Kidney (tissue), 14 donors: ENCODE results near the gene CALY. TPM values are rescaled to one million over a fixed set of nuclear protein-coding genes. Genes with fewer than 3 reads are reported as not detected.

Experiments used
- DNase-seq, 5 donors: peaks; one replicate each; pipeline ENCODE4 v3.0.0-alpha.2; 2013 to 2020
- FAIRE-seq: peaks from 2 replicates; lab custom pipeline; 2012; peaks lifted over from hg19 to GRCh38; lab: Jason Lieb, UNC
- H3K27ac ChIP-seq, 2 donors: one replicate each; pipeline ENCODE4 v1.7.0; 2013; ENCODE audit warnings: low read depth in 2 of 2, low read length in 2 of 2, inconsistent platforms in 1 of 2
- H3K27me3 ChIP-seq: one replicate; pipeline ENCODE4 v1.7.1; 2013; ENCODE audit warnings: low read length, inconsistent platforms; ENCODE audit not compliant: control insufficient read depth, insufficient read depth
- H3K36me3 ChIP-seq, 3 donors: one replicate each; pipeline versions ENCODE4 v1.7.0 to v1.7.1; 2013; ENCODE audit warnings: low read length in 3 of 3, control low read depth in 1 of 3, inconsistent platforms in 1 of 3; ENCODE audit not compliant: insufficient read depth in 3 of 3, control insufficient read depth in 2 of 3
- H3K4me1 ChIP-seq, 3 donors: one replicate each; pipeline versions ENCODE4 v1.7.0 to v1.7.1; 2013; ENCODE audit warnings: low read length in 3 of 3, inconsistent platforms in 1 of 3, low read depth in 1 of 3; ENCODE audit not compliant: control insufficient read depth in 2 of 3, insufficient read depth in 2 of 3
- H3K4me3 ChIP-seq, 3 donors: one replicate each; pipeline versions ENCODE4 v1.7.0 to v1.8.1; 2013; ENCODE audit warnings: low read length in 3 of 3, control low read depth in 1 of 3, inconsistent platforms in 1 of 3
- H3K9ac ChIP-seq, 3 donors: one replicate each; pipeline versions ENCODE4 v1.7.0 to v1.7.1; 2013; ENCODE audit warnings: low read length in 3 of 3, control low read depth in 1 of 3, inconsistent platforms in 1 of 3
- H3K9me3 ChIP-seq, 3 donors: one replicate each; pipeline versions ENCODE4 v1.7.0 to v1.7.1; 2013; ENCODE audit warnings: low read length in 3 of 3, control low read depth in 1 of 3, inconsistent platforms in 1 of 3; ENCODE audit not compliant: control insufficient read depth in 2 of 3, insufficient read depth in 1 of 3
- intact Hi-C: fragments of 100-400 bp; cut with DNase I; formaldehyde crosslinking; loops from one replicate; pipeline ENCODE4 v1.11.1; 2022
- polyA plus RNA-seq: library from polyadenylated mRNA; stranded (reverse); fragments of 350-450 nt; fragmentation: Illumina TruSeq; extraction: RNeasy Lipid Tissue Mini Kit (QIAGEN cat#74804); gene quantifications from one replicate; pipeline ENCODE4 v1.2.3, GENCODE V29; 2014; ENCODE audit warnings: low read depth, low replicate concordance; ENCODE audit not compliant: insufficient read depth
- total RNA-seq: library from RNA; stranded (reverse); fragmentation: NEBNext Ultra II Directional; extraction: Animal tissue kit (Norgen Biotek cat#: 25700); gene quantifications from one replicate; pipeline ENCODE4 v1.2.1, GENCODE V29; 2021
- TF ChIP-seq, protein P1 (sequence below): IDR thresholded peaks from 3 replicates; pipeline ENCODE4 v1.5.1; 2012; ENCODE audit warnings: mild to moderate bottlenecking, moderate library complexity, borderline replicate concordance; ENCODE audit not compliant: insufficient read depth; ENCODE audit errors: extremely low read depth
- donor health status: control.
- donor health status: control.
- donor health status: control.
- donor health status: control.
- donor health status: control.
- donor health status: DM: yes; HTN: yes; CAD: no.
- donor health status: Normal renal cell carcinoma (clear cell type).

Gene CALY
- total and polyA plus RNA-seq, 2 donors from 2014 or later, result 0.41 to 0.54 TPM

- intact Hi-C loops, result no loop called here
- no peak for FAIRE-seq
- H3K27me3 ChIP-seq, result no peaks in the 10 kb centered on the region
- H3K4me1 ChIP-seq, result no peaks in the 10 kb centered on the region
- peaks cover 0 to 29% (median 20%) of the 10 kb centered on the region in 3 donors for H3K36me3 ChIP-seq
- DNase-seq, result no peak
- no peak overlapping the region for H3K4me3 ChIP-seq
- TF ChIP-seq, protein P1, sequence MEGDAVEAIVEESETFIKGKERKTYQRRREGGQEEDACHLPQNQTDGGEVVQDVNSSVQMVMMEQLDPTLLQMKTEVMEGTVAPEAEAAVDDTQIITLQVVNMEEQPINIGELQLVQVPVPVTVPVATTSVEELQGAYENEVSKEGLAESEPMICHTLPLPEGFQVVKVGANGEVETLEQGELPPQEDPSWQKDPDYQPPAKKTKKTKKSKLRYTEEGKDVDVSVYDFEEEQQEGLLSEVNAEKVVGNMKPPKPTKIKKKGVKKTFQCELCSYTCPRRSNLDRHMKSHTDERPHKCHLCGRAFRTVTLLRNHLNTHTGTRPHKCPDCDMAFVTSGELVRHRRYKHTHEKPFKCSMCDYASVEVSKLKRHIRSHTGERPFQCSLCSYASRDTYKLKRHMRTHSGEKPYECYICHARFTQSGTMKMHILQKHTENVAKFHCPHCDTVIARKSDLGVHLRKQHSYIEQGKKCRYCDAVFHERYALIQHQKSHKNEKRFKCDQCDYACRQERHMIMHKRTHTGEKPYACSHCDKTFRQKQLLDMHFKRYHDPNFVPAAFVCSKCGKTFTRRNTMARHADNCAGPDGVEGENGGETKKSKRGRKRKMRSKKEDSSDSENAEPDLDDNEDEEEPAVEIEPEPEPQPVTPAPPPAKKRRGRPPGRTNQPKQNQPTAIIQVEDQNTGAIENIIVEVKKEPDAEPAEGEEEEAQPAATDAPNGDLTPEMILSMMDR, result no peak
- H3K9me3 ChIP-seq, result no peaks in the 10 kb centered on the region
- no peak overlapping the region for H3K9ac ChIP-seq
- no peak overlapping the region for H3K27ac ChIP-seq
Measured at GRCh38 chr10:133279326-133280226, 57.1 kb downstream of the CALY start.

DNA sequence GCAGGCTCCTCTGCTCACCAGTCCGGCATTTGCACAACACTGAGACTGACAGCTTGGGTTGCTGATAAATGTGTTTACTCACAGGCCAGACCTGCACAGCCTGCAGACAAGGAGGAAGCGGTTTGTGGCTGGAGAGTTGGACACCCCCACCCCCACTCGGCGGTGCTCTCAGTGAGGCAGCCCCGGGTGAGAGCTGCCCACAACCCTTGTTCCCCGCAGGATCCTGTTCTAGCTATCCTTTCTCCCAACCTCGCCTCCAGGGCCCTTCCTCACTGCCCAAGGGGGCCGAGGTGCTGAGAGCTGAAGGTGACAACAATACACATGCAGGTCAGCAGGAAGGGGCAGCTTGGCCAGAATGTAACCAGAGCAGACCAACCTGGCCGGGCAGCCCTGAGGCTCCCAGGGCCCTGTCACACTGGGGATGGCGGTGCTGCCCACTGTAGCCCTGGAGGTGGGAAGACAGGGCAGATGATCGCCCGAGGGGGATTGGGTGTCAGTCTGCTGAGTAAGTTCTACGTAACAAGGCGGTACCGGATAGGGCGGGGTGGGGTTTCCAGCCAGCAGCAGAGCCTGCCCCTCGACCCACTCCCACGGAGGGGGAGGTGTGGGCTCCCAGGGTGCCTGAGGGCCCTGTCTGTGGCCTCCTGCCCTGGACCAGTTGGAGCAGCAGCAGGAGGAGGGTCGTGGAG, 58.0 kb downstream of the CALY start:
- no peaks in the 10 kb centered on the region for H3K27me3 ChIP-seq
- peaks cover 0 to 26% (median 16%) of the 10 kb centered on the region in 3 donors for H3K36me3 ChIP-seq
- no peaks in the 10 kb centered on the region for H3K9me3 ChIP-seq
- FAIRE-seq, result no peak
- TF ChIP-seq, protein P1, result no peak
- DNase-seq, result peak in 4 of 5 donors; percentile 63 to 81 (median 72)
- H3K9ac ChIP-seq, result no peak overlapping the region
- H3K4me3 ChIP-seq, result no peak overlapping the region
- peak overlapping the region in 1 of 2 donors; percentile 41 for H3K27ac ChIP-seq
- intact Hi-C loops, result no loop called here
- H3K4me1 ChIP-seq, result no peaks in the 10 kb centered on the region

DNA sequence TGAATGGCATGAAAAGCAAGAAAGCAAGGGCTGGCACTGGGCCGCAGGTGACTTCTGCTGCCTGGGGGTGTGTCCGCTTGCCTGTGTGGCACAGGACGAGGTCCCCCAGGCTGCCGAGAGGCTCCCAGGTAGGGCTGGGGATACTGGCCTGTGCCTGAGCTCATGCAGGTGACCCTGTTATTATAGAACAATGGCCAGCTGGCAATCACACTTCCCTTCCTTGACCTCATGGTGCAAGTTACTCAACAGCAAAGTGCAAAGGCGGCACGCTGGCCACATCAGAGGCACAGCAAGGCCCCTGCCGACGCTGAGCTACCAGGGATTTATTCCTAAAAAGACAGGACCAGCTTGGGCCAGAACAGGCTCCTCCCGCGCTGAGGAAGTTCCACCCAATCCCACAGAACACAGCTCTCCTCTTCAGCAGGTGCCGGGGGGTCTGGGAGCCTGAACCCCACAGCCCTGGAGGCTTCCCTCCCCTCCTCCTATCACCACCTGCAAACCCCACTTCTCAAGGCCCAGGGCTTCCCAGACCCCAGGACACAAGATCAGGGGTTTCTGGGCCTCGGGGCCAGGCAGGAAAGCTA, 58.6 kb downstream of the CALY start:
- DNase-seq, result no peak
- H3K4me1 ChIP-seq, result no peaks in the 10 kb centered on the region
- TF ChIP-seq, protein P1, result no peak
- H3K4me3 ChIP-seq, result no peak overlapping the region
- no peak overlapping the region for H3K9ac ChIP-seq
- H3K36me3 ChIP-seq, result peaks cover 0 to 24% (median 11%) of the 10 kb centered on the region in 3 donors
- no peak overlapping the region for H3K27ac ChIP-seq
- H3K9me3 ChIP-seq, result no peaks in the 10 kb centered on the region
- FAIRE-seq, result no peak
- H3K27me3 ChIP-seq, result no peaks in the 10 kb centered on the region
- intact Hi-C loops, result no loop called here
